WI38 (cell line): ENCODE measurements around the gene TSTD1.

Experiments
- H3K4me3 ChIP-seq: 2 replicates; pipeline ENCODE4 v1.5.1; 2011; ENCODE audit warnings: low read depth, mild to moderate bottlenecking, control low read depth, low read length
- TF ChIP-seq, protein P1 (sequence below): IDR thresholded peaks from 2 replicates; pipeline ENCODE4 v1.5.1; 2012; ENCODE audit warnings: low read depth, mild to moderate bottlenecking, control low read depth, low read length

TSTD1 gene, protein sequence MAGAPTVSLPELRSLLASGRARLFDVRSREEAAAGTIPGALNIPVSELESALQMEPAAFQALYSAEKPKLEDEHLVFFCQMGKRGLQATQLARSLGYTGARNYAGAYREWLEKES

DNA sequence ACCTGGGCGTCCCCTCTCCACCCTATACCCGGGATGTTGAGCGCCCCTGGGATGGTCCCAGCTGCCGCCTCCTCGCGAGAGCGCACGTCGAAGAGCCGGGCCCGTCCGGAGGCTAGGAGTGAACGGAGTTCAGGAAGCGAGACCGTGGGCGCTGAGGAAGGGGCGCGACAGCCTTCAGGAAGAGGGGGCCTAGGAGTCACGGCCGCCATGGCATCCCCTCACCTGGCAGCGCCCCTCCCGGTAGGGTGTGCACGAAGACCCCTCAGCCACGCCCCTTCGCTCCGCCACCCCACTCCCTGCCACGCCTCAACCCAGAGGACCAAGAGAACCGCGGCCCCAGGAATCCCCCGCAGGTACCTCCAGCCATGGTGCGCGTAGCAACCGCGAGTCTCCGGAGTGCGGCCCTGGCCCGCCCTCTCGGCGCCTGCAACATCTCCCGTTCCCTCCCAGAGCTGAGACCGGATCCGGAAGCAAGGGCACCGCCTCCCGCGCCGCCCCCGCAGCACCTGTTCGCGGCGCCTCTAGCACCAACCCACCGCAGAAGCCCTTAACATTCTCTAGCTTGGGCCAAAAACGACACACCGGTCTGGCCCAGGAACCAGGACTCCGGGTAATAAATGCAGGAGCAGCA, at the start of gene TSTD1:
TSTD1 (minus strand) TSS at position 442 of the 631 bp plus-strand sequence; CDS start at position 367, 75 bp downstream.
- TF ChIP-seq, protein P1, sequence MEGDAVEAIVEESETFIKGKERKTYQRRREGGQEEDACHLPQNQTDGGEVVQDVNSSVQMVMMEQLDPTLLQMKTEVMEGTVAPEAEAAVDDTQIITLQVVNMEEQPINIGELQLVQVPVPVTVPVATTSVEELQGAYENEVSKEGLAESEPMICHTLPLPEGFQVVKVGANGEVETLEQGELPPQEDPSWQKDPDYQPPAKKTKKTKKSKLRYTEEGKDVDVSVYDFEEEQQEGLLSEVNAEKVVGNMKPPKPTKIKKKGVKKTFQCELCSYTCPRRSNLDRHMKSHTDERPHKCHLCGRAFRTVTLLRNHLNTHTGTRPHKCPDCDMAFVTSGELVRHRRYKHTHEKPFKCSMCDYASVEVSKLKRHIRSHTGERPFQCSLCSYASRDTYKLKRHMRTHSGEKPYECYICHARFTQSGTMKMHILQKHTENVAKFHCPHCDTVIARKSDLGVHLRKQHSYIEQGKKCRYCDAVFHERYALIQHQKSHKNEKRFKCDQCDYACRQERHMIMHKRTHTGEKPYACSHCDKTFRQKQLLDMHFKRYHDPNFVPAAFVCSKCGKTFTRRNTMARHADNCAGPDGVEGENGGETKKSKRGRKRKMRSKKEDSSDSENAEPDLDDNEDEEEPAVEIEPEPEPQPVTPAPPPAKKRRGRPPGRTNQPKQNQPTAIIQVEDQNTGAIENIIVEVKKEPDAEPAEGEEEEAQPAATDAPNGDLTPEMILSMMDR: no peak
- H3K4me3 ChIP-seq: no peak within 1 kb of the TSS

DNA sequence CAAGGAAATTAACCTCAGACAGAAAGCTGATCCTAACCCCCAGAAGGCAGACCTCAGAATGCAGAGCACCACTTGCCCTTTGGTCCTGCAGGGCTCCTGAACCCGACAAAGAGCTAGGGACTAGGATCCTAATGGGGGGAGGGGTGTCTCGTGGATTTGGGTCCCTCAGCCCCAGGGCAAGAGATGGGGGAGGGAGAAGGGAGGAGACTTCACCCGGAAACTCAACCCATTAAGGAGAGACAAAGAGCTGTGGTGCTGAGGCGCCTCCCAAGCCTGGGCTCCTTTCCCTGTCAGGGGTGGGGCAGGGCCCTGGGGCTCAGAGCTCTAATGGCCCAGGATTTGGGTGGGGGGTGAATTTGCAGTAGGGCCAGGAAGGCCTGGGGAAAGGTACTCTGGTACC, 47.7 kb upstream of the TSTD1 start:
- H3K4me3 ChIP-seq: no peak overlapping the region
- TF ChIP-seq, protein P1: no peak

DNA sequence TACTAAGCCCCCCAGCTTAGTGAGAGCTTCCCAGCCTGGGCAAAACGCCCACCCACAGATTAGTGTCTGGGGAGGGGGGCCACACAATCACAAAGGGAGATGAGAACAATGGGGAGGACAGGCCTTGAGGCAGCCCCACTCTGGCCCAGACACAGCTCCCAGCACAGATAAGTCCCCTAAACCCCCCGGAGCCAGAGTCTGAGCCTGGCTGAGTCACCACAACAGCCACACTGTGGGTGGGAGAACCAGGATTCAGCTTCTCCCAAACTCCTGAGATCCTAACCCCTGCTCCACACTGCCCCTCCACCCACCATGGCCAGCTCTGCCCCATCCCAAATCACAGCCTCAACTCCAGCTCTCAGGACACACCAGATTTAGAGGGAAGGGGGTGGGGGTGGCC, 46.4 kb upstream of the TSTD1 start:
- TF ChIP-seq, protein P1: no peak

DNA sequence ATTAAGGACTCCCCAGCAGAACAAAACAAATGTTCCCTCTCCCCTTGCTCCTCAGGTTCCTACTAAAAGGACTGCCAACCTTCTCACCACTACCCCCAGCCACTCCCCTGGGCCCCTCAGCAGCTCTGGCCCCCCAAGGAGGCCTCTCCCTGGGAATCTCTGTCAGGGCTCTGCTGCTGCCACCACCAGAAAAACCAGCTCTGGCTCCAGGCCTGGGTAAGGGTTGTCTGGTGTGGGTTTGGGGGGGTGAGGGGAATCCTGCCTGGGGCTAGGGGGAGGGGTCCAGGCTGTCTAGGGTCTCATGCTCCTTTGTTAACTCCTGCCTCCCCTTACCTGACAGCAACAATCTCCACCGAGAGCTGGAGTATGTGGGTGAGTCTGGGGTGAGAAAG, 45.8 kb upstream of the TSTD1 start:
- TF ChIP-seq, protein P1: no peak
- no peak overlapping the region for H3K4me3 ChIP-seq

More for the DNA sequence above, 46.4 kb upstream of the TSTD1 start:
- no peak overlapping the region for H3K4me3 ChIP-seq

DNA sequence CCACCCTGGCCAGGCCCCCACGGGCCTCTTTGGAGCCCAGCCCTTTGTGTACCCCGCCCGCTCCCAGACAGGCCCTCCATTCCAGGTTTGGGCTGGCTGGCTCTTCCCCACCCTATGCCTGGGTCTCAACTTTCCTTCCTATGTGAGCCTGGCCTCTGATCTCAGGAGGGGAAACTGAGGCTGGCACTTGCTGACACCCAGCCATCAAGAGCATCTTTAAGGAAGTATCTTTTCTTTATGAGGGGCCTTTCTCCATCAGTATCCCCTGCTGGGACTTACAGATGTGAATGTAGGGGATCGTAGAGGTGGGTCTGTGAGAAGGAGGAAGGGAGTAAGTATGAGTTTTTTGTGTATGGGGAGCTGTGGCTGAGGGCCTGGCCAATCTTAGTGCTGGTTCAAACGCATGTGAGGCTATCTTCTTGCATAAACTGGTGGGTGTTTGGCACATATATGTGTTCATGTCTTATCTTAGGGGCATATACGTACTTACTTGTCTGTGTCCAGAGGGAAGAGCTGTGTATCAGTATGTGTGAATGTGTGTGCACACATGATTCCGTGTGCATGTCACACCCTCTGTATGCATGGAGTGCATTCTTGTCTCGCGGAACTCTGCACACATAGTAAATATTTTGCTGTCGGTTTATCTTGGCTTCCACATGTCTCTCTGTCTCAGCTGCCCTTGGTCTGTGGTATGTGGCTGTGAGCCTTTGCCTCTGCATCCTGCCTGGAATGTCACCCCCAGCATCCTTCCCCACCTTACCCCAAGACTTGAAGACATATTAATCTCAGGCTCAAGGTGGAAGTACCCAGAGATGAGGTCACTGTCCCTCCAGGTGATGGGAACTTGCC, 45.2 kb upstream of the TSTD1 start:
- TF ChIP-seq, protein P1: no peak
- no peak overlapping the region for H3K4me3 ChIP-seq

DNA sequence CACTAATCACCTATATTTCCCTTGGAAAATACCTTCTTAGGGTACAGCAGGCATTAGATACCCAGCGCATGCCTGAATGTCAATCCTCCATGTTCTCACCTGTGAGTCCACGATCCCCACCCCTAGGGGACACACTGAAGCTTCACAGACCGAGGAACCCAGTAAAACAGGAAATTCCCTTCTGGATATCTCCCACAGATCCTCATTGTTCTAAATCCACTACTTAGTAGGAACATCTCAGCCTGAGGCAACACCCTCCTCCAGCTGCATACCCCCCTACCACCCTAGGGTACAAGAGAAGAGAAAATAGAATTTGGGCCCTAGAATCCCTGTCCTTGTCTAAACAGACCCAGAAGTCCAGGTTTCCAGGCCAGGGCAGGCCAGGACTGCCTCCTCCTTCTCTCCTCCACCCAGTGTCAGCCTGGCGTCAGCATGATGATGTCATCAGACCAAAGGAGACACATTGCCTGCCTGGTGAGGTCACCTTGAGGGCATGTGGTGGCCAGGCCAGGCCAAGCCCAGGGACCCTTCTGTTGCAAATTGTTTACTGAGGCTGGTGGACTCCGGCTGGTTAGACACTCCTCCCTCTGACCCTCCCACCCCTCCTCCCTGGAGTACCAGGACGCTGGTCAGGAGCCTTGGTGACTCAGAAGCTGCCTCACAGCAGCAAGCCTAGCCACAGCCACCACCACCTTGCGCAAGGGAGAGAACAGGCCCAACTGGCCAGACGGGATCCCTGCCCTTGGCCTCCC, 44.4 kb upstream of the TSTD1 start:
- H3K4me3 ChIP-seq: no peak overlapping the region
- TF ChIP-seq, protein P1: no peak
